Neural crest cell (in vitro differentiated cells): Measurements from ENCODE around the gene CYSLTR2. TPM values are rescaled to one million over a fixed set of nuclear protein-coding genes. Genes with fewer than 3 reads are reported as not detected.

ENCODE experiments used
- DNase-seq: peaks from one replicate; pipeline ENCODE4 v3.0.0; 2021; ENCODE audit warnings: low read depth, mixed read lengths, low spot score
- H3K27ac Mint-ChIP-seq: one replicate; pipeline ENCODE4 v1.8.0; 2021; ENCODE audit warnings: mild to moderate bottlenecking, mixed read lengths; ENCODE audit not compliant: unreplicated experiment
- H3K27me3 Mint-ChIP-seq: 2 replicates; pipeline ENCODE4 v1.8.0; 2021; ENCODE audit warnings: low read depth, mild to moderate bottlenecking, mixed read lengths
- H3K36me3 Mint-ChIP-seq: 2 replicates; pipeline ENCODE4 v1.8.0; 2021; ENCODE audit warnings: low read depth, mild to moderate bottlenecking, mixed read lengths
- H3K4me1 Mint-ChIP-seq: 2 replicates; pipeline ENCODE4 v1.8.0; 2021; ENCODE audit warnings: mixed read lengths
- H3K4me3 Mint-ChIP-seq: one replicate; pipeline ENCODE4 v1.8.0; 2021; ENCODE audit warnings: mild to moderate bottlenecking, mixed read lengths
- H3K9me3 Mint-ChIP-seq: 2 replicates; pipeline ENCODE4 v1.8.0; 2021; ENCODE audit warnings: mixed read lengths
- CTCF ChIP-seq: fragments of 200-600 bp; sonication (generic); conservative IDR thresholded peaks from 2 replicates; pipeline ENCODE4 v1.5.0; 2021; ENCODE audit warnings: antibody characterized with exemption, mild to moderate bottlenecking
- total RNA-seq: library from RNA; stranded (reverse); gene quantifications from 2 replicates; pipeline ENCODE4 v1.2.1, GENCODE V29; 2021

CYSLTR2 gene
- total RNA-seq, 1 donor from 2014 or later, result not detected

GRCh38 chr13:48708764-48709163, 55.0 kb downstream of the CYSLTR2 start:
- H3K9me3 Mint-ChIP-seq, result peaks cover 28% of the 10 kb centered on the region
- H3K36me3 Mint-ChIP-seq, result peaks cover 7% of the 10 kb centered on the region
- peaks cover 2% of the 10 kb centered on the region for H3K27me3 Mint-ChIP-seq
- no peak for TF ChIP-seq CTCF
- H3K4me3 Mint-ChIP-seq, result no peak overlapping the region
- no peaks in the 10 kb centered on the region for H3K4me1 Mint-ChIP-seq
- no peak for DNase-seq
- no peak overlapping the region for H3K27ac Mint-ChIP-seq

- Mint-ChIP-seq H3K36me3 (peaks cover 9% of the 10 kb centered on the region), H3K9me3 (peaks cover 31% of the 10 kb centered on the region), H3K27ac (no peak overlapping the region), H3K4me3 (no peak overlapping the region), H3K4me1 (no peaks in the 10 kb centered on the region), H3K27me3 (peaks cover 2% of the 10 kb centered on the region)
- no peak for TF ChIP-seq CTCF
- DNase-seq, result no peak
Observed at GRCh38 chr13:48709213-48709612, 55.5 kb downstream of the CYSLTR2 start.

- H3K27me3 Mint-ChIP-seq, result peaks cover 2% of the 10 kb centered on the region
Observed at GRCh38 chr13:48710160-48710559, 56.4 kb downstream of the CYSLTR2 start.

GRCh38 chr13:48712141-48712540, 58.4 kb downstream of the CYSLTR2 start:
- peaks cover 13% of the 10 kb centered on the region for H3K36me3 Mint-ChIP-seq
- H3K4me3 Mint-ChIP-seq, result no peak overlapping the region
- no peak for DNase-seq
- H3K9me3 Mint-ChIP-seq, result peaks cover 31% of the 10 kb centered on the region
- H3K4me1 Mint-ChIP-seq, result no peaks in the 10 kb centered on the region
- peaks cover 2% of the 10 kb centered on the region for H3K27me3 Mint-ChIP-seq
- TF ChIP-seq CTCF, result no peak
- H3K27ac Mint-ChIP-seq, result no peak overlapping the region

More at GRCh38 chr13:48710160-48710559, 56.4 kb downstream of the CYSLTR2 start:
- no peak for DNase-seq
- Mint-ChIP-seq H3K36me3 (peaks cover 9% of the 10 kb centered on the region), H3K4me3 (no peak overlapping the region), H3K9me3 (peaks cover 31% of the 10 kb centered on the region), H3K4me1 (no peaks in the 10 kb centered on the region), H3K27ac (no peak overlapping the region)
- TF ChIP-seq CTCF, result no peak

- Mint-ChIP-seq H3K4me3 (no peak overlapping the region), H3K9me3 (peaks cover 24% of the 10 kb centered on the region), H3K4me1 (no peaks in the 10 kb centered on the region), H3K36me3 (peaks cover 19% of the 10 kb centered on the region), H3K27me3 (peaks cover 2% of the 10 kb centered on the region), H3K27ac (no peak overlapping the region)
- no peak for TF ChIP-seq CTCF
- no peak for DNase-seq
Observed at GRCh38 chr13:48715977-48716376, 62.2 kb downstream of the CYSLTR2 start.

GRCh38 chr13:48720621-48721020, 66.9 kb downstream of the CYSLTR2 start:
- Mint-ChIP-seq H3K27ac (no peak overlapping the region), H3K9me3 (peaks cover 20% of the 10 kb centered on the region), H3K4me1 (no peaks in the 10 kb centered on the region), H3K27me3 (no peaks in the 10 kb centered on the region), H3K4me3 (no peak overlapping the region), H3K36me3 (peaks cover 14% of the 10 kb centered on the region)
- no peak for DNase-seq
- TF ChIP-seq CTCF, result no peak
